GM18873 (cell line): Measurements from ENCODE around the gene PIK3R5.

Experiments
- ATAC-seq: cut with Tn5 transposase; IDR thresholded peaks from one replicate; pipeline ENCODE4 v1.9.1; 2021; ENCODE audit warnings: mild to moderate bottlenecking, moderate library complexity, moderate number of reproducible peaks; ENCODE audit not compliant: unreplicated experiment, low FRiP score

PIK3R5 gene

DNA sequence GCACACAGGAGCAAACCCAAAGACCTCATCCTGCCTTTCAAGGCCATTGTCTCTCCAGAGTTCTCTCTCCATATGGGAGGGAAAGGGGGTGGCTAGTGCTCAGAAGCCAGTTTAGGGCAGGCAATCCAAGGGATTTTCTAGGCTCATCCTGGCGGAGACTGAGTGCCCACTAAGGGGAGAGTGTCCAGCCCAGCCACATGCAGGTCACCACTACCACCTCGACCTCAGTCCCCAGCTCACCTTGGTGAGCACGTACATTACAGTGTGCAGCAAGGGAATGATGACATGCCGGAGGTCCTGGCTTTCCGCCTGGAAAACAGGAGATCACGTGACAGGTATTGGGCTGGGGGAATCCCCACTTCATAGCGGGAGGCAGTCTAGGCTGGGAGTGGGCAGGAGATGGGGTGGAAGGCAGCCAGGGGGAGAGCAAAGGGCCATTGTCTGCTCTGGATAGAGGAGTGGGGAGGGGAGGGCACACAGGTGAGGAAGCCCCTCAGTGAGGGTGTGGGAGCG lies 127.9 kb downstream of the PIK3R5 start:
- ATAC-seq = no peak

DNA sequence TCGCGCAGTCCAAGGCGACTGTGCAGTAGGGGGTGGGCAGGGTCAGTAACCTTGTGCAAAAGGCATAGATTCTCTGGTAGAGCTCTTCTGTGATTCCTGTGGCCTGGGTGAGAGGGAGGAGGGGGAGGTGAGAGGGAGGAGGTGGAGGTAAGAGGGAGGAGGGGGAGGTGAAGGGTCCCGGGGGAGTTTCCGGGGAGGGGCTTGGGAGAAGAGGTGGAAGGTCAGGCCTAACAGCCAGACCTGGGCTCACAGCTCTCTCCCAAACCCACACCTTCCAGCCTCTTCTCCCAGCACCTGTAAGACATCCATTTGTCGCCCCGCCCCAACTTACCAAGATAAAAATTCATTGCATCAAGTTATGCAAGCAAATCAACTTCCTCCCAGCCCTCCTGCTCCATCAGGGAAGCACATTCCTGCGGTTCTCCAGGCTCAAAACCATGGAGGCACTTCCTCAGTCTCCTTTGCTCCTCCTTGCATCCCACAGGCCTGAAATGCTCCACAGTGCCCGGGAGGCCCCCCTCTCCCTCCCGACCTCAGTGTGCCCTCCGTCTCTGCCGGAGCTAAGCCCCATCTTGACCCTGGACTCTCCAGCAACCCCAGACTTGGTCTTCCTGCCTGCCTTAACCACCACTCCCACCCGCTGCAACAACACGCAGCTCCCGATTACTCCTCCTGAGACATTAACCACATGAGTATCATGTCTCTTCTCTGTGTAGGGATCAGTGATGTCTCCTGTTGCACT lies 128.5 kb downstream of the PIK3R5 start:
- ATAC-seq = no peak

DNA sequence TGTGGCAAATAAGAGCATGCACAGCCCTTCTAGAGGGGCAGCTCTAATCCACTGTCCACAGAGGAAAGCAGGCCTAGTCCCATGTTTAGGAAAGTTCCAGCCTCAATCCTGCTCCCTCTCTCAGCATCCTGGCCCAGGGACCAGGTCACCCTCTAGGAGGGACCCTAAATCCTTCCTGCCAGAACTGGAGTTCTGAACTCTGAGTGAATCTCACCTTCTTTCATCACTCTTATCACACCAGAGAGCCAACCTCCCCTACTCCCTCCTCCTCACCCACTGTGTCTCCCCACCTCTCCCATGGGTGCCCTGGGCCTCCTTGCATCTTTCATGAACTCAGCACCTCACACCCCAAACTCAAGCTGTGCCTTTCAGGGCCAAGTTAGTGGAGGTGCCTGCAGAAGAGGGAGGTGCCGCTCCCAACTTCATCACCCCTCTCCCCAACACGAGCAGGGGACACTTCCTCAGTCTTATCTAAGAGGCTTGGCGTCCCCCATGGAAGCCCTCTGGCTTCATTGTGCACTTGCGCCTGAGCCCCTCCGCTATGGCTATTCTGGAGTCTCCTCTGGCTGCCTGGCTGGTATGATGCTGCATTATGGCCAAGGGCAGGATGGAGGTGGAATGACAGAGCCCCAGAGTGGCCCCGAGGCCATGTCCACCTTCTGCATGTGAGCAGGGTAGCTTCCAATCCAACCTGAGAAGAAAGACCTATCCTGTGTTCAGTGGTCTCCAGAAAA lies 129.7 kb downstream of the PIK3R5 start:
- ATAC-seq = no peak

DNA sequence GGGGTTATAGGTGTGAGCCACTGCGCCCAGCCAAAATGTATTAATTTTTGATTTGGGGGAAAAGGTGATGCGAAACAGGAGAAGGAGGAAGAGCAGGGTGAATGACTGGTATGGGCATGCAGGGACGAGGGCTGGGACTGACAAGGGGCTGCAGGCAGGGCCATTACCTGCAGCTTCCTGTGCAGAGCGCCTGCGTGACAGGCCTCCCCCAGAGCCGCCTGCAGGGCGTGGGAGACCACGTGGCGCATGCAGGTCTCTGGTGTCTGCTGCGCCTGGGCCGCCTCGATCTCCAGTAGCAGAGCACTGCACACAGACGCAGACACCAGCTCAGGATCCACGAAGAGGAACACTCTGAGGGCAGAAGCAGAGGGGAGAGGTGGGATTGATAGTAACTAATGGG lies 130.4 kb downstream of the PIK3R5 start:
- no peak for ATAC-seq

DNA sequence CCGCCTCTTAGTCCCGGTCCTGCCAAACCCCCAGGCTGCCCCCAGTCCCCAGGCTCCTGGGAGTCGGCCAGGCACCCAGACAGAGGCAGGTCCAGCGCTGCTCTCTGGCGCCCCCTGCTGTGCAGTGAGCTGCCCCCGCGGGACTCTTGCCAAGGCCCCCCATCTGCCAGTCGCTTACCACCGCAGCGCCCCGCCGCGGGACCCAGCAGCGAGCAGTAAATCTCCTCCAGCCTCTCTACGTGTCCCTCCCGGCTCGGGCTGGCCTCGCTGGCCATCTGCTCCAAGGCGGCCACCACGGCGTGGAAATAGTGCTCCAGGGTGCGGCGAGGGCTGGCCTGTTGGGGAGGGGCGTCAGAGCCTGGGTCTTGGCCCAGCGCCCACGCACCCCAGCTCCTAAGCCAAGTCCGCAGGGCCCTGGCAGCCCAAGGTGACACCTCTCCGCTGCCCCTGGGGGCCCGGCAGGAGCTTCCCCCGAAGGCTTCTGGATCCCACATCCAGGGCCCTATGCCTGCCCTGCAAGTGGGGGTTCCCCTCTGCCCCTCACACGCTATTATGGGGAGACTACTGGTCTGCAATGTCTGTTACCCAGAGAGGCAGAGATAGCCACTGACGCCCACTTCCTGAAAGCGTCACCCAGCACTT lies 132.7 kb downstream of the PIK3R5 start:
- ATAC-seq = no peak

DNA sequence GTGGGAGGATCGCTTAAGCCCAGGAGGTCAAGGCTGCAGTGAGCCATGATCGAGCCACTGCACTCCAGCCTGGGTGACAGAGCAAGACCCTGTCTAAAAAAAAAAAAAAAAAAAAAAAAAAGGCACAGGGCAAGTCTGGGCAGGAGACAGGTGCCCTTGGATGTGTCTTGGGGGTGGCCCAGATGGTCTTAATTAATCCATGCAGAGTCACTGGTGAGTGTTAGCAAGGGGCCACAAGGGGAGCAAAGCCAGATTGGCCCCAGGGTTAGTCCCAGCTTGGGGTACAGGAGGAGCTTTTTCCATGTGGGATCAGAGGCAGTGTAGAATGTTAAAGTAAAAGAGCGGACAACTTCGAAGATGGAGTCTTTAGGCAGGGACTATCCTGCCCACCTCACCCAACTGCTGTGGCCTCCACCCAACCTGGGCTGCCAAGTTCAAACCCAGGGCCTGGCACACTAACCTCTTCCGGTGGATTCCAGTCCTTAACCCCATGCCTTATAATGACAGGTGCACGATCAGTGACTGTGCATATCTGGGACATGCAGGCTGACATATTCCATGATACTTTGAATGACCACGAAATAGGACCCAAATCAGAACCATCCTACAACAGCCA lies 134.2 kb downstream of the PIK3R5 start:
- ATAC-seq = no peak

DNA sequence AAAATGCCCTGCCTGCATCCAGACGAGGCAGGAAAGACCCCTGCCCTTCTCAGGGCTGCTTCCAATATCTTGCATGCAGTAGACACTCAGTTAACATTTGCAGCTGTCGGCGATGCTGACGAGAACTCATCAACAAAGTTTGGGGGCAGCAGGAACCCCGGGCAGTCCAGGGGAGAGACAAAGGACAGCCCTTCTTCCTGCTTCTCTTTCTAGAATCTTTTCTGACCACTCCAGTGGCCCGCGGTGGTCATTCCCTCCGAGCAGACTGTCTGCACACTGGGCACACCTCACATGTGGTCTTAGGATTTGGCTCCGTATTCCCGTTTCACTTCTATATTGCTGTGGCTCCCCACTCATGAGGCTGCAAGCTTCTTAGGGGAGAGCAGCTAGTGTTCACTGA lies 135.4 kb downstream of the PIK3R5 start:
- ATAC-seq = no peak

DNA sequence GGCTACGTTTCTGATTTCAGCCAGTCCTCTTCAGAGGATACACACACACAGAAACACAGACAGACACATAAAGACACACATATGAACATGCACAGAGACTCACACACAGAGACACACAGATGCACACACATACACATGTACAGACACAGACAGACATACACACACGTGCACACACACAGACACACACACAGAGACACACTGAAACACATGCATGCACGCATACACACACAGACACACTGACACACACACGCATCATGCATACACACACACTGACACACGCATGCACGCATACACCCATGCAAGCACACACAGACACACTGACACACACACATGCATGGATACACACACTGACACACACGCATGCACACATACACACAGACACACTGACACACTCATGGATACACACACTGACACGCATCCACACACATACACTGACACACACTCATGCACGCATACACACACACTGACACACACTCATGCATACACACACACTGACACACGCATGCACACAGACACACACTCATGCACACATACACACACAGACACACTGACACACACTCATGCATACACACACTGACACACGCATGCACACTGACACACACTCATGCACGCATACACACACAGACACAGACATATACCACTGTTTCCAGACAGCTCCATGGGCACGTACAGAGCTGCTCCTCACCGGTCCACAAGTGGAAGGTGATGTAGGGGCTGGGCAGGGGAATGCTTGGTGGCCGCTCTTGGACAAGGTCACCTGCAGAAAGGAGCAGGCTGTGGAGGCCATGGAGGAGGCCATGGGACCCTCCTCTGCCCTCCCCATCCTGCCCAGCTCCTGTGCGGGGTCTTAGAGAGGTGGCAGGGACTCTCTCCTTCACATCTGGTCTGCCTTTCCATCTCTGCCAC lies 136.2 kb downstream of the PIK3R5 start:
- no peak for ATAC-seq
